GM12878 (cell line): ENCODE measurements around the gene METTL18.

Source experiments
- SIN3A ChIP-seq: IDR thresholded peaks from 2 replicates; pipeline ENCODE4 v1.6.1; 2012; ENCODE audit warnings: low read depth, low read length, improper control_type of control experiment
- TF ChIP-seq, protein P1 (sequence below), 3 experiments: IDR thresholded peaks in 2 of 3; conservative IDR thresholded peaks in 1 of 3; 2 replicates each; pipeline ENCODE4 v1.5.1; 2011; ENCODE audit warnings: low read depth in 3 of 3, low read length in 3 of 3, mild to moderate bottlenecking in 3 of 3, control low read depth in 2 of 3, moderate library complexity in 2 of 3, inconsistent platforms in 1 of 3, mixed read lengths in 1 of 3; ENCODE audit not compliant: control insufficient read depth in 2 of 3, insufficient read depth in 1 of 3; ENCODE audit errors: extremely low read depth in 1 of 3
- TF ChIP-seq, protein P2 (sequence below): IDR thresholded peaks from 2 replicates; pipeline ENCODE4 v1.6.1; 2012; ENCODE audit warnings: mild to moderate bottlenecking, low read depth, low read length

DNA sequence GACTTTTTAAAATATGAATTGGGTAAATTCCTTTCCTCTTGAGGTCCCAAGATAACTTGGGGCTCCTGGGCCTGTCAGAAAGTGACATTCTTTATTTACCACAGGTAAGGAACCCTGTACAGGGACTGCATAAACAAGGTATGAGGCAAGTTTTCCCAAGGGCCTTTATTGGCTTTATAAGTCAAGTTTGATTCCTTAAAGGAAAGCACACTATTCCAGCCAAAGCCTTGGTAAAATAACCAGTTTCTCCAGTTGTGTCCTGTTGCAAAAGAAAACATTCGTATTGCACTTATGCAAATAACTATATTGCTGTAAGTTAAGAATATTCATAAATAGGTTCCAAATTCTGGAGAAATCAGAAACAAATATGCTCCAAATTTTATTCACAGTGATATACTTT is 21.9 kb upstream of the METTL18 start:
- TF ChIP-seq, protein P1, sequence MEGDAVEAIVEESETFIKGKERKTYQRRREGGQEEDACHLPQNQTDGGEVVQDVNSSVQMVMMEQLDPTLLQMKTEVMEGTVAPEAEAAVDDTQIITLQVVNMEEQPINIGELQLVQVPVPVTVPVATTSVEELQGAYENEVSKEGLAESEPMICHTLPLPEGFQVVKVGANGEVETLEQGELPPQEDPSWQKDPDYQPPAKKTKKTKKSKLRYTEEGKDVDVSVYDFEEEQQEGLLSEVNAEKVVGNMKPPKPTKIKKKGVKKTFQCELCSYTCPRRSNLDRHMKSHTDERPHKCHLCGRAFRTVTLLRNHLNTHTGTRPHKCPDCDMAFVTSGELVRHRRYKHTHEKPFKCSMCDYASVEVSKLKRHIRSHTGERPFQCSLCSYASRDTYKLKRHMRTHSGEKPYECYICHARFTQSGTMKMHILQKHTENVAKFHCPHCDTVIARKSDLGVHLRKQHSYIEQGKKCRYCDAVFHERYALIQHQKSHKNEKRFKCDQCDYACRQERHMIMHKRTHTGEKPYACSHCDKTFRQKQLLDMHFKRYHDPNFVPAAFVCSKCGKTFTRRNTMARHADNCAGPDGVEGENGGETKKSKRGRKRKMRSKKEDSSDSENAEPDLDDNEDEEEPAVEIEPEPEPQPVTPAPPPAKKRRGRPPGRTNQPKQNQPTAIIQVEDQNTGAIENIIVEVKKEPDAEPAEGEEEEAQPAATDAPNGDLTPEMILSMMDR (IDR thresholded peaks at IDR 0.05 in 2 of 3, conservative IDR thresholded peaks at IDR 0.05 in 1 of 3; ENCODE audit: control insufficient read depth in 2 of 3, extremely low read depth in 1 of 3, insufficient read depth in 1 of 3, low read depth in 3 of 3, low read length in 3 of 3), result no peak
- TF ChIP-seq, protein P2, sequence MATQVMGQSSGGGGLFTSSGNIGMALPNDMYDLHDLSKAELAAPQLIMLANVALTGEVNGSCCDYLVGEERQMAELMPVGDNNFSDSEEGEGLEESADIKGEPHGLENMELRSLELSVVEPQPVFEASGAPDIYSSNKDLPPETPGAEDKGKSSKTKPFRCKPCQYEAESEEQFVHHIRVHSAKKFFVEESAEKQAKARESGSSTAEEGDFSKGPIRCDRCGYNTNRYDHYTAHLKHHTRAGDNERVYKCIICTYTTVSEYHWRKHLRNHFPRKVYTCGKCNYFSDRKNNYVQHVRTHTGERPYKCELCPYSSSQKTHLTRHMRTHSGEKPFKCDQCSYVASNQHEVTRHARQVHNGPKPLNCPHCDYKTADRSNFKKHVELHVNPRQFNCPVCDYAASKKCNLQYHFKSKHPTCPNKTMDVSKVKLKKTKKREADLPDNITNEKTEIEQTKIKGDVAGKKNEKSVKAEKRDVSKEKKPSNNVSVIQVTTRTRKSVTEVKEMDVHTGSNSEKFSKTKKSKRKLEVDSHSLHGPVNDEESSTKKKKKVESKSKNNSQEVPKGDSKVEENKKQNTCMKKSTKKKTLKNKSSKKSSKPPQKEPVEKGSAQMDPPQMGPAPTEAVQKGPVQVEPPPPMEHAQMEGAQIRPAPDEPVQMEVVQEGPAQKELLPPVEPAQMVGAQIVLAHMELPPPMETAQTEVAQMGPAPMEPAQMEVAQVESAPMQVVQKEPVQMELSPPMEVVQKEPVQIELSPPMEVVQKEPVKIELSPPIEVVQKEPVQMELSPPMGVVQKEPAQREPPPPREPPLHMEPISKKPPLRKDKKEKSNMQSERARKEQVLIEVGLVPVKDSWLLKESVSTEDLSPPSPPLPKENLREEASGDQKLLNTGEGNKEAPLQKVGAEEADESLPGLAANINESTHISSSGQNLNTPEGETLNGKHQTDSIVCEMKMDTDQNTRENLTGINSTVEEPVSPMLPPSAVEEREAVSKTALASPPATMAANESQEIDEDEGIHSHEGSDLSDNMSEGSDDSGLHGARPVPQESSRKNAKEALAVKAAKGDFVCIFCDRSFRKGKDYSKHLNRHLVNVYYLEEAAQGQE, result no peak
- TF ChIP-seq SIN3A, result no peak
